ENCODE measurements around the gene GREM2.

Gene GREM2

GRCh38 chr1:240591078-240591477, 20.9 kb downstream of the GREM2 start:
- H3K27ac ChIP-seq (ENCODE audit: low read depth, low read length): no peak overlapping the region

GRCh38 chr1:240589585-240590110, 22.3 kb downstream of the GREM2 start:
- H3K36me3 ChIP-seq (ENCODE audit: control insufficient read depth, insufficient read depth, low read length): no peaks in the 10 kb centered on the region
- H3K27ac ChIP-seq (ENCODE audit: low read depth, low read length): no peak overlapping the region
- H3K27me3 ChIP-seq (ENCODE audit: control insufficient read depth, insufficient read depth, low read length): no peaks in the 10 kb centered on the region
- no peaks in the 10 kb centered on the region for H3K4me1 ChIP-seq (ENCODE audit: control insufficient read depth, insufficient read depth, low read length)
- H3K4me3 ChIP-seq (ENCODE audit: low read depth, low read length): no peak overlapping the region
- no peak overlapping the region for H3K9ac ChIP-seq (ENCODE audit: low read depth, low read length)
- H3K9me3 ChIP-seq (ENCODE audit: control insufficient read depth, insufficient read depth, low read length): no peaks in the 10 kb centered on the region

More at GRCh38 chr1:240591078-240591477, 20.9 kb downstream of the GREM2 start:
- H3K27me3 ChIP-seq (ENCODE audit: control insufficient read depth, insufficient read depth, low read length): no peaks in the 10 kb centered on the region
- no peak overlapping the region for H3K9ac ChIP-seq (ENCODE audit: low read depth, low read length)
- no peaks in the 10 kb centered on the region for H3K9me3 ChIP-seq (ENCODE audit: control insufficient read depth, insufficient read depth, low read length)
- H3K4me1 ChIP-seq (ENCODE audit: control insufficient read depth, insufficient read depth, low read length): no peaks in the 10 kb centered on the region
- no peaks in the 10 kb centered on the region for H3K36me3 ChIP-seq (ENCODE audit: control insufficient read depth, insufficient read depth, low read length)
- H3K4me3 ChIP-seq (ENCODE audit: low read depth, low read length): no peak overlapping the region

GRCh38 chr1:240586006-240586405, 25.9 kb downstream of the GREM2 start:
- H3K27ac ChIP-seq (ENCODE audit: low read depth, low read length): no peak overlapping the region
- H3K4me1 ChIP-seq (ENCODE audit: control insufficient read depth, insufficient read depth, low read length): no peaks in the 10 kb centered on the region
- no peaks in the 10 kb centered on the region for H3K9me3 ChIP-seq (ENCODE audit: control insufficient read depth, insufficient read depth, low read length)
- H3K36me3 ChIP-seq (ENCODE audit: control insufficient read depth, insufficient read depth, low read length): no peaks in the 10 kb centered on the region
- no peaks in the 10 kb centered on the region for H3K27me3 ChIP-seq (ENCODE audit: control insufficient read depth, insufficient read depth, low read length)
- H3K4me3 ChIP-seq (ENCODE audit: low read depth, low read length): no peak overlapping the region
- no peak overlapping the region for H3K9ac ChIP-seq (ENCODE audit: low read depth, low read length)

GRCh38 chr1:240582953-240583352, 29.0 kb downstream of the GREM2 start:
- H3K27me3 ChIP-seq (ENCODE audit: control insufficient read depth, insufficient read depth, low read length): no peaks in the 10 kb centered on the region
- H3K9ac ChIP-seq (ENCODE audit: low read depth, low read length): no peak overlapping the region
- H3K36me3 ChIP-seq (ENCODE audit: control insufficient read depth, insufficient read depth, low read length): no peaks in the 10 kb centered on the region
- H3K9me3 ChIP-seq (ENCODE audit: control insufficient read depth, insufficient read depth, low read length): no peaks in the 10 kb centered on the region
- H3K4me1 ChIP-seq (ENCODE audit: control insufficient read depth, insufficient read depth, low read length): no peaks in the 10 kb centered on the region
- H3K4me3 ChIP-seq (ENCODE audit: low read depth, low read length): no peak overlapping the region
- H3K27ac ChIP-seq (ENCODE audit: low read depth, low read length): no peak overlapping the region

GRCh38 chr1:240579511-240579910, 32.4 kb downstream of the GREM2 start:
- no peaks in the 10 kb centered on the region for H3K9me3 ChIP-seq (ENCODE audit: control insufficient read depth, insufficient read depth, low read length)
- H3K36me3 ChIP-seq (ENCODE audit: control insufficient read depth, insufficient read depth, low read length): no peaks in the 10 kb centered on the region

GRCh38 chr1:240577095-240577494, 34.9 kb downstream of the GREM2 start:
- H3K27me3 ChIP-seq (ENCODE audit: control insufficient read depth, insufficient read depth, low read length): no peaks in the 10 kb centered on the region
- H3K9ac ChIP-seq (ENCODE audit: low read depth, low read length): no peak overlapping the region
- no peak overlapping the region for H3K27ac ChIP-seq (ENCODE audit: low read depth, low read length)
- H3K36me3 ChIP-seq (ENCODE audit: control insufficient read depth, insufficient read depth, low read length): no peaks in the 10 kb centered on the region
- peaks cover 8% of the 10 kb centered on the region for H3K4me1 ChIP-seq (ENCODE audit: control insufficient read depth, insufficient read depth, low read length)
- H3K4me3 ChIP-seq (ENCODE audit: low read depth, low read length): no peak overlapping the region
- no peaks in the 10 kb centered on the region for H3K9me3 ChIP-seq (ENCODE audit: control insufficient read depth, insufficient read depth, low read length)

More at GRCh38 chr1:240579511-240579910, 32.4 kb downstream of the GREM2 start:
- peaks cover 8% of the 10 kb centered on the region for H3K4me1 ChIP-seq (ENCODE audit: control insufficient read depth, insufficient read depth, low read length)
- H3K9ac ChIP-seq (ENCODE audit: low read depth, low read length): no peak overlapping the region
- H3K4me3 ChIP-seq (ENCODE audit: low read depth, low read length): no peak overlapping the region
- no peak overlapping the region for H3K27ac ChIP-seq (ENCODE audit: low read depth, low read length)
- H3K27me3 ChIP-seq (ENCODE audit: control insufficient read depth, insufficient read depth, low read length): no peaks in the 10 kb centered on the region

- Histone ChIP-seq H3K9me3 (ENCODE audit: control insufficient read depth, insufficient read depth, low read length) (no peaks in the 10 kb centered on the region), H3K9ac (ENCODE audit: low read depth, low read length) (no peak overlapping the region), H3K36me3 (ENCODE audit: control insufficient read depth, insufficient read depth, low read length) (no peaks in the 10 kb centered on the region), H3K4me1 (ENCODE audit: control insufficient read depth, insufficient read depth, low read length) (peaks cover 8% of the 10 kb centered on the region), H3K27ac (ENCODE audit: low read depth, low read length) (no peak overlapping the region), H3K27me3 (ENCODE audit: control insufficient read depth, insufficient read depth, low read length) (no peaks in the 10 kb centered on the region), H3K4me3 (ENCODE audit: low read depth, low read length) (no peak overlapping the region)
Observed at GRCh38 chr1:240575981-240576662, 35.8 kb downstream of the GREM2 start.

DNA sequence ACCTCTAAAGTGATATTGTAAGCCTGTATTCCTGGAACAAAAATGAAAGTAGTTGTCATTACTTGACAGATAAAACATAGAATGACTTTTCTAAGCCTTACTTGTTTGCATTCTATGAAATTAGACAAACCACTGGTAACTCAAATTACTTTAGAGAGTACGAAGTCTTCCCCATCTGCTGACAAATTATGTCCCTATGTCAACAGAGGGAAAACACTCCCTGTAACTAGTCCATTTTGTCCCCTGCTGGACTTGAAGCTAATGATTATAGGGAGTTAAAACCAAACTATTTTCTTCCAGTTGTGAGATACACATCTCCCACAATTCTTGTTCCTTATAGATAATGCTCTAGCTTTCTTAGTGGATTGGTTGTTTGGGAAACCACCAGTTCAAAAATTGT, 39.6 kb downstream of the GREM2 start:
- Histone ChIP-seq H3K27ac (ENCODE audit: low read depth, low read length) (no peak overlapping the region), H3K9ac (ENCODE audit: low read depth, low read length) (no peak overlapping the region), H3K36me3 (ENCODE audit: control insufficient read depth, insufficient read depth, low read length) (no peaks in the 10 kb centered on the region), H3K27me3 (ENCODE audit: control insufficient read depth, insufficient read depth, low read length) (no peaks in the 10 kb centered on the region), H3K4me3 (ENCODE audit: low read depth, low read length) (no peak overlapping the region), H3K9me3 (ENCODE audit: control insufficient read depth, insufficient read depth, low read length) (no peaks in the 10 kb centered on the region), H3K4me1 (ENCODE audit: control insufficient read depth, insufficient read depth, low read length) (peaks cover 8% of the 10 kb centered on the region)

DNA sequence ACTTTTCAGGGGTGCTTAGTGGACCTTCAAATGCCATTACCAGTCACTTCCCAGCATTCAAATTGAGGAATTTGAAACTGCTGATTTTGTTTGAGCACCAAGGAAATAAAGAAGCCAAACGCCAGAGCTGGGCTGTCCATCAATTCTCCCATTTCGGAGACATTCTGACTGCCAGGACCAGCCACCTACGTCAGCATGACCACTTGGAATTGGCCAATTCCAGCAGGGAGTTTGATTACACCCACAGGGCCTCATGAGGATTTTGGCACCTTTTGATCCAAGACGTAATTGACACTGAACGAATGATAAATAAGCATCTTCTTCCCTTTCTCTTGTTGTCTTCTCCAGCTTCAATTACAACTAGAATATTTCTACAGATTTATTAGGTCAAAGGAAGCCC, 40.2 kb downstream of the GREM2 start:
- peaks cover 8% of the 10 kb centered on the region for H3K4me1 ChIP-seq (ENCODE audit: control insufficient read depth, insufficient read depth, low read length)
- H3K4me3 ChIP-seq (ENCODE audit: low read depth, low read length): no peak overlapping the region
- no peaks in the 10 kb centered on the region for H3K36me3 ChIP-seq (ENCODE audit: control insufficient read depth, insufficient read depth, low read length)
- no peaks in the 10 kb centered on the region for H3K9me3 ChIP-seq (ENCODE audit: control insufficient read depth, insufficient read depth, low read length)
- H3K27me3 ChIP-seq (ENCODE audit: control insufficient read depth, insufficient read depth, low read length): no peaks in the 10 kb centered on the region
- H3K9ac ChIP-seq (ENCODE audit: low read depth, low read length): no peak overlapping the region
- H3K27ac ChIP-seq (ENCODE audit: low read depth, low read length): no peak overlapping the region

DNA sequence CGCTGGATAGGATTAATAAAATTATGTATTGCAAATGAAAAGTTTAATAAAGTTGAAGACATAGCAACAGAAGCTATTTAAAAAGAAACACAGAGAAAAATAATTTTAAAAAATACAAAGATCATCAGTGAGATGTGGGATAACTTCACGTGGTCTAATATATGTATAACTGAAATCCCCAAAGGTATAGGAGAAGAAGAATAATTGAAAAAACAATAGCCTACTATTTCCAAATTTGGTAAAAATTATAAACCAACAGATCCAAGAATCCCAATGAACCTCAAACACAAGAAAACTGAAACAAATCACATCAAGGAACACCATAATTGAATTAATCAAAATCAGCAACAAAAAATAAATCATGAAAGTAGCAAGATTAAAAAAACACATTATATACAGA, 44.9 kb downstream of the GREM2 start:
- no peaks in the 10 kb centered on the region for H3K9me3 ChIP-seq (ENCODE audit: control insufficient read depth, insufficient read depth, low read length)
- H3K9ac ChIP-seq (ENCODE audit: low read depth, low read length): no peak overlapping the region
- H3K36me3 ChIP-seq (ENCODE audit: control insufficient read depth, insufficient read depth, low read length): no peaks in the 10 kb centered on the region
- no peaks in the 10 kb centered on the region for H3K27me3 ChIP-seq (ENCODE audit: control insufficient read depth, insufficient read depth, low read length)
- H3K4me1 ChIP-seq (ENCODE audit: control insufficient read depth, insufficient read depth, low read length): peaks cover 4% of the 10 kb centered on the region; the same call in 1 of the 2 replicates
- H3K27ac ChIP-seq (ENCODE audit: low read depth, low read length): no peak overlapping the region
- no peak overlapping the region for H3K4me3 ChIP-seq (ENCODE audit: low read depth, low read length)

DNA sequence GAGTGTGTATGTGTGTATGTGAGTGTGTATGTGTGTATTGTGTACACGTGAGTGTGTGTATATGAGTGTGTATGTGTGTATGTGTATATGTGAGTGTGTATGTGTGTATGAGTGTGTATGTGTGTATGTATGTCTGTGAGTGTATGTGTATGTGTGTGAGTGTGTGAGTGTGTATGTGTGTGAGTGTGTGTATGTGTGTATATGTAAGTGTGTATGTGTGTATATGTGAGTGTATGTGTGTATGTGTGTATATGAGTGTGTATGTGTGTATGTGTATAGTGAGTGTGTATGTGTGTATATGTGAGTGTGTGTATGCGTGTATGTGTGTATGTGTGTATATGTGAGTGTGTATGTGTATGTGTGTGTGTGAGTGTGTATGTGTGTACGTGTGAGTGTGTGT, 49.2 kb downstream of the GREM2 start:
- H3K4me3 ChIP-seq (ENCODE audit: low read depth, low read length): no peak overlapping the region
- no peak overlapping the region for H3K27ac ChIP-seq (ENCODE audit: low read depth, low read length)
- no peaks in the 10 kb centered on the region for H3K27me3 ChIP-seq (ENCODE audit: control insufficient read depth, insufficient read depth, low read length)
- no peaks in the 10 kb centered on the region for H3K36me3 ChIP-seq (ENCODE audit: control insufficient read depth, insufficient read depth, low read length)
- peaks cover 6% of the 10 kb centered on the region; the same call in 1 of the 2 replicates for H3K4me1 ChIP-seq (ENCODE audit: control insufficient read depth, insufficient read depth, low read length)
- H3K9me3 ChIP-seq (ENCODE audit: control insufficient read depth, insufficient read depth, low read length): no peaks in the 10 kb centered on the region
- no peak overlapping the region for H3K9ac ChIP-seq (ENCODE audit: low read depth, low read length)

Measured in HUES48 (cell line).